Prostate gland (tissue), 2 donors: ENCODE data around the gene DCTN2.

ENCODE experiments used
- CTCF ChIP-seq, 4 experiments: fragments of 200-600 bp in 2 of 4; fragments of 450-650 bp in 2 of 4; sonication (generic) in 2 of 4; IDR thresholded peaks; 1 replicate in 3 of 4; 2 replicates in 1 of 4; pipeline ENCODE4 v1.5.1; 2016 to 2019; ENCODE audit warnings: antibody characterized with exemption in 4 of 4, mild to moderate bottlenecking in 2 of 4, moderate library complexity in 2 of 4
- POLR2A ChIP-seq: fragments of 450-650 bp; IDR thresholded peaks from one replicate; pipeline ENCODE4 v1.6.1; 2016; ENCODE audit warnings: antibody characterized with exemption, mild to moderate bottlenecking
- POLR2AphosphoS5 ChIP-seq: sonication (generic); formaldehyde crosslinking; IDR thresholded peaks from one replicate; pipeline ENCODE4 v1.6.1; 2017; ENCODE audit warnings: antibody characterized with exemption

GRCh38 chr12:57511161-57511560 lies 35.8 kb downstream of the DCTN2 start:
- no peak for TF ChIP-seq CTCF (IDR thresholded peaks at IDR 0.05)
- no peak for TF ChIP-seq POLR2A
- TF ChIP-seq POLR2AphosphoS5: no peak
